Raji (cell line): ENCODE data around the gene HCFC1.

Experiments used
- POLR2A ChIP-seq: IDR thresholded peaks from 2 replicates; pipeline ENCODE4 v1.6.1; 2011; ENCODE audit warnings: low read depth, low read length, control low read depth; ENCODE audit not compliant: insufficient read depth

The HCFC1 gene

GRCh38 chrX:153969125-153969903 lies 2.3 kb downstream of the HCFC1 start:
- no peak for TF ChIP-seq POLR2A

- no peak for TF ChIP-seq POLR2A
Measured at GRCh38 chrX:153968754-153969124, 2.9 kb downstream of the HCFC1 start.

GRCh38 chrX:153968255-153968654 lies 3.4 kb downstream of the HCFC1 start:
- TF ChIP-seq POLR2A, result no peak

- TF ChIP-seq POLR2A, result no peak
Measured at GRCh38 chrX:153967536-153968224, 3.9 kb downstream of the HCFC1 start.

- no peak for TF ChIP-seq POLR2A
Measured at GRCh38 chrX:153966841-153967535, 4.6 kb downstream of the HCFC1 start.

- TF ChIP-seq POLR2A, result no peak
Measured at GRCh38 chrX:153966283-153966688, 5.3 kb downstream of the HCFC1 start.

GRCh38 chrX:153965406-153965805 lies 6.2 kb downstream of the HCFC1 start:
- TF ChIP-seq POLR2A, result no peak

GRCh38 chrX:153964105-153964504 lies 7.5 kb downstream of the HCFC1 start:
- no peak for TF ChIP-seq POLR2A

GRCh38 chrX:153963546-153963945 lies 8.1 kb downstream of the HCFC1 start:
- no peak for TF ChIP-seq POLR2A

- no peak for TF ChIP-seq POLR2A
Measured at GRCh38 chrX:153961292-153961691, 10.3 kb downstream of the HCFC1 start.

- TF ChIP-seq POLR2A, result no peak
Measured at GRCh38 chrX:153960786-153961185, 10.8 kb downstream of the HCFC1 start.

- TF ChIP-seq POLR2A, result no peak
Measured at GRCh38 chrX:153960077-153960476, 11.5 kb downstream of the HCFC1 start.

- TF ChIP-seq POLR2A, result no peak
Measured at GRCh38 chrX:153959649-153960048, 12.0 kb downstream of the HCFC1 start.

GRCh38 chrX:153958605-153959004 lies 13.0 kb downstream of the HCFC1 start:
- TF ChIP-seq POLR2A, result no peak

GRCh38 chrX:153957224-153957623 lies 14.4 kb downstream of the HCFC1 start:
- no peak for TF ChIP-seq POLR2A
